ENCODE results near the gene FAM219A. TPM values are rescaled to one million over a fixed set of nuclear protein-coding genes. Genes with fewer than 3 reads are reported as not detected.

FAM219A gene
- total RNA-seq, 1 donor from 2014 or later, result 19.7 TPM

- no peaks in the 10 kb centered on the region for H3K36me3 Mint-ChIP-seq (ENCODE audit: low read depth)
- H3K9me3 Mint-ChIP-seq, result no peaks in the 10 kb centered on the region
- peaks cover 17% of the 10 kb centered on the region for H3K27me3 Mint-ChIP-seq (ENCODE audit: low read depth)
- no peak for DNase-seq (ENCODE audit: low spot score)
- no peak overlapping the region for H3K4me3 Mint-ChIP-seq (ENCODE audit: low read depth)
- H3K4me1 Mint-ChIP-seq (ENCODE audit: low read depth), result no peaks in the 10 kb centered on the region
- H3K27ac Mint-ChIP-seq, result no peak overlapping the region
- intact Hi-C loops (cut with micrococcal nuclease), result no loop called here
Observed at GRCh38 chr9:34475097-34475496, 16.7 kb upstream of the FAM219A start.

GRCh38 chr9:34465468-34465867, 7.1 kb upstream of the FAM219A start:
- H3K27me3 Mint-ChIP-seq (ENCODE audit: low read depth), result peaks cover 15% of the 10 kb centered on the region
- H3K4me1 Mint-ChIP-seq (ENCODE audit: low read depth), result peaks cover 9% of the 10 kb centered on the region
- no peaks in the 10 kb centered on the region for H3K36me3 Mint-ChIP-seq (ENCODE audit: low read depth)
- DNase-seq (ENCODE audit: low spot score), result no peak
- intact Hi-C loops (cut with micrococcal nuclease), result no loop called here
- H3K9me3 Mint-ChIP-seq, result no peaks in the 10 kb centered on the region
- H3K27ac Mint-ChIP-seq, result no peak overlapping the region
- no peak overlapping the region for H3K4me3 Mint-ChIP-seq (ENCODE audit: low read depth)

GRCh38 chr9:34464571-34464970, 6.2 kb upstream of the FAM219A start:
- intact Hi-C loops (cut with micrococcal nuclease), result no loop called here
- no peak overlapping the region for H3K27ac Mint-ChIP-seq
- H3K36me3 Mint-ChIP-seq (ENCODE audit: low read depth), result no peaks in the 10 kb centered on the region
- DNase-seq (ENCODE audit: low spot score), result no peak
- H3K4me1 Mint-ChIP-seq (ENCODE audit: low read depth), result peaks cover 13% of the 10 kb centered on the region
- no peak overlapping the region for H3K4me3 Mint-ChIP-seq (ENCODE audit: low read depth)
- no peaks in the 10 kb centered on the region for H3K9me3 Mint-ChIP-seq
- peaks cover 21% of the 10 kb centered on the region for H3K27me3 Mint-ChIP-seq (ENCODE audit: low read depth)

- Mint-ChIP-seq H3K9me3 (no peaks in the 10 kb centered on the region), H3K4me1 (ENCODE audit: low read depth) (peaks cover 16% of the 10 kb centered on the region), H3K27ac (no peak overlapping the region), H3K36me3 (ENCODE audit: low read depth) (no peaks in the 10 kb centered on the region), H3K4me3 (ENCODE audit: low read depth) (no peak overlapping the region), H3K27me3 (ENCODE audit: low read depth) (peaks cover 24% of the 10 kb centered on the region)
- no peak for DNase-seq (ENCODE audit: low spot score)
- intact Hi-C loops (cut with micrococcal nuclease), result loop anchor here (1.0 to 2.0 kb wide), 3 partner anchors 37 to 84 kb away; no protein-coding TSS in a partner anchor
Observed at GRCh38 chr9:34463901-34464232, 5.5 kb upstream of the FAM219A start.

GRCh38 chr9:34463098-34463900, 4.9 kb upstream of the FAM219A start:
- Mint-ChIP-seq H3K27me3 (ENCODE audit: low read depth) (peaks cover 23% of the 10 kb centered on the region), H3K36me3 (ENCODE audit: low read depth) (no peaks in the 10 kb centered on the region), H3K4me1 (ENCODE audit: low read depth) (peaks cover 20% of the 10 kb centered on the region), H3K9me3 (no peaks in the 10 kb centered on the region), H3K27ac (no peak overlapping the region), H3K4me3 (ENCODE audit: low read depth) (no peak overlapping the region)
- intact Hi-C loops (cut with micrococcal nuclease), result loop anchor here (1.0 to 2.0 kb wide), 3 partner anchors 38 to 83 kb away; no protein-coding TSS in a partner anchor
- DNase-seq (ENCODE audit: low spot score), result no peak

GRCh38 chr9:34459941-34460340, 1.6 kb upstream of the FAM219A start:
- intact Hi-C loops (cut with micrococcal nuclease), result loop anchor here (2.0 to 10.0 kb wide), 5 partner anchors 152 to 1165 kb away; partner anchors contain the start of genes ATOSB, DNAJB5, NFX1 and RPP25L
- DNase-seq (ENCODE audit: low spot score), result no peak
- Mint-ChIP-seq H3K4me1 (ENCODE audit: low read depth) (peaks cover 37% of the 10 kb centered on the region), H3K4me3 (ENCODE audit: low read depth) (no peak overlapping the region), H3K27ac (no peak overlapping the region), H3K9me3 (no peaks in the 10 kb centered on the region), H3K27me3 (ENCODE audit: low read depth) (peaks cover 17% of the 10 kb centered on the region), H3K36me3 (ENCODE audit: low read depth) (no peaks in the 10 kb centered on the region)

GRCh38 chr9:34459356-34459755, 986 bp upstream of the FAM219A start:
- H3K27me3 Mint-ChIP-seq (ENCODE audit: low read depth), result peaks cover 17% of the 10 kb centered on the region
- H3K4me1 Mint-ChIP-seq (ENCODE audit: low read depth), result peaks cover 43% of the 10 kb centered on the region
- no peak for DNase-seq (ENCODE audit: low spot score)
- no peaks in the 10 kb centered on the region for H3K36me3 Mint-ChIP-seq (ENCODE audit: low read depth)
- H3K4me3 Mint-ChIP-seq (ENCODE audit: low read depth), result peak overlapping the region; percentile 77
- intact Hi-C loops (cut with micrococcal nuclease), result loop anchor here (2.0 to 10.0 kb wide), 5 partner anchors 153 to 1165 kb away; partner anchors contain the start of genes ATOSB, DNAJB5, NFX1 and RPP25L
- H3K9me3 Mint-ChIP-seq, result no peaks in the 10 kb centered on the region
- no peak overlapping the region for H3K27ac Mint-ChIP-seq

GRCh38 chr9:34458959-34459340, 580 bp upstream of the FAM219A start:
- no peak for DNase-seq (ENCODE audit: low spot score)
- Mint-ChIP-seq H3K9me3 (no peaks in the 10 kb centered on the region), H3K27me3 (ENCODE audit: low read depth) (peaks cover 17% of the 10 kb centered on the region), H3K4me1 (ENCODE audit: low read depth) (peaks cover 43% of the 10 kb centered on the region), H3K4me3 (ENCODE audit: low read depth) (peak overlapping the region; percentile 77), H3K36me3 (ENCODE audit: low read depth) (no peaks in the 10 kb centered on the region), H3K27ac (no peak overlapping the region)
- intact Hi-C loops (cut with micrococcal nuclease), result loop anchor here (1.0 to 10.0 kb wide), 6 partner anchors 153 to 1164 kb away; partner anchors contain the start of genes ATOSB, DCAF12, DNAJB5 and NFX1

GRCh38 chr9:34457266-34458012, 931 bp downstream of the FAM219A start:
- no peak for DNase-seq (ENCODE audit: low spot score)
- Mint-ChIP-seq H3K4me3 (ENCODE audit: low read depth) (peak overlapping the region; percentile 88), H3K4me1 (ENCODE audit: low read depth) (peaks cover 43% of the 10 kb centered on the region), H3K27ac (peak overlapping the region; percentile 53), H3K9me3 (no peaks in the 10 kb centered on the region), H3K36me3 (ENCODE audit: low read depth) (no peaks in the 10 kb centered on the region), H3K27me3 (ENCODE audit: low read depth) (peaks cover 17% of the 10 kb centered on the region)
- intact Hi-C loops (cut with micrococcal nuclease), result loop anchor here (1.0 to 10.0 kb wide), 6 partner anchors 155 to 1163 kb away; partner anchors contain the start of genes ATOSB, DCAF12, DNAJB5 and NFX1

- no peaks in the 10 kb centered on the region for H3K36me3 Mint-ChIP-seq (ENCODE audit: low read depth)
- intact Hi-C loops (cut with micrococcal nuclease), result loop anchor here (5.0 to 10.0 kb wide), 4 partner anchors 156 to 1162 kb away; partner anchors contain the start of genes ATOSB, DNAJB5, NFX1 and RPP25L
- no peak overlapping the region for H3K27ac Mint-ChIP-seq
- peaks cover 46% of the 10 kb centered on the region for H3K4me1 Mint-ChIP-seq (ENCODE audit: low read depth)
- no peak for DNase-seq (ENCODE audit: low spot score)
- H3K27me3 Mint-ChIP-seq (ENCODE audit: low read depth), result peaks cover 16% of the 10 kb centered on the region
- peak overlapping the region; percentile 88 for H3K4me3 Mint-ChIP-seq (ENCODE audit: low read depth)
- H3K9me3 Mint-ChIP-seq, result no peaks in the 10 kb centered on the region
Observed at GRCh38 chr9:34456746-34457145, 1.6 kb downstream of the FAM219A start.

- no peak overlapping the region for H3K4me3 Mint-ChIP-seq (ENCODE audit: low read depth)
- intact Hi-C loops (cut with micrococcal nuclease), result loop anchor here (5.0 to 10.0 kb wide), 4 partner anchors 156 to 1161 kb away; partner anchors contain the start of genes ATOSB, DNAJB5, NFX1 and RPP25L
- H3K36me3 Mint-ChIP-seq (ENCODE audit: low read depth), result no peaks in the 10 kb centered on the region
- peaks cover 47% of the 10 kb centered on the region for H3K4me1 Mint-ChIP-seq (ENCODE audit: low read depth)
- no peak for DNase-seq (ENCODE audit: low spot score)
- no peaks in the 10 kb centered on the region for H3K9me3 Mint-ChIP-seq
- peaks cover 10% of the 10 kb centered on the region for H3K27me3 Mint-ChIP-seq (ENCODE audit: low read depth)
- H3K27ac Mint-ChIP-seq, result no peak overlapping the region
Observed at GRCh38 chr9:34456151-34456550, 2.2 kb downstream of the FAM219A start.

- Mint-ChIP-seq H3K4me3 (ENCODE audit: low read depth) (peak overlapping the region; percentile 30), H3K27ac (peak overlapping the region; percentile 41), H3K9me3 (no peaks in the 10 kb centered on the region), H3K36me3 (ENCODE audit: low read depth) (no peaks in the 10 kb centered on the region), H3K4me1 (ENCODE audit: low read depth) (peaks cover 48% of the 10 kb centered on the region), H3K27me3 (ENCODE audit: low read depth) (peaks cover 5% of the 10 kb centered on the region)
- DNase-seq (ENCODE audit: low spot score), result no peak
- intact Hi-C loops (cut with micrococcal nuclease), result loop anchor here (5.0 to 10.0 kb wide), 4 partner anchors 158 to 1160 kb away; partner anchors contain the start of genes ATOSB, DNAJB5, NFX1 and RPP25L
Observed at GRCh38 chr9:34454571-34455065, 3.8 kb downstream of the FAM219A start.
